ENCODE measurements around the gene GALNT10. TPM values are rescaled to one million over a fixed set of nuclear protein-coding genes. Genes with fewer than 3 reads are reported as not detected.

The GALNT10 gene
- total and polyA plus RNA-seq, 10 of the 15 experiments (the other 5 are each of a cell fraction or from before 2014, with no cell fraction given): 3.9 to 35.4 (median 15.5) TPM

DNA sequence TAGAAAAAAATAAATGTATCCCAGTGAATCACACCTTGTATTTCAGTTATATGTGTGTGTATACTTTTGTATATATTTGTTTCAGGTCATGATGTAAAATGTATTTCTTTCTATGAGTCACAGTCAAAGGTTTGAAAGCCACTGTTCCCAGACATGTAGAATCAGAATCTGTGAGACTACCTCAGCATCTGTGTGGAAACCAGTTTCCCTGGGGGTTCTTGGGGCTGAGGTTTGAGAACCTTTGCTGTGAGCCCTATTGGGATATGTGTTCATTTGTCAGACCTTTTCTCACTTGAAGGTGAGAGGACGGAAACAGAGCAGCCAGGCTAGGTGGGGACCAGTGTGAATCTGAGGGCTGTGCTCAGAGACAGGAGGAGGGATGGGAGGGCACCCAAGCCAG, 176.6 kb downstream of the GALNT10 start (continued):
- no peak for TF ChIP-seq BRCA1 (IDR thresholded peaks at IDR 0.05; ENCODE audit: low read depth, low read length)
- TF ChIP-seq CREM (IDR thresholded peaks at IDR 0.05; ENCODE audit: low read depth): peak; percentile 29; the same call in 1 of the 2 replicates
- TF ChIP-seq, protein P1, sequence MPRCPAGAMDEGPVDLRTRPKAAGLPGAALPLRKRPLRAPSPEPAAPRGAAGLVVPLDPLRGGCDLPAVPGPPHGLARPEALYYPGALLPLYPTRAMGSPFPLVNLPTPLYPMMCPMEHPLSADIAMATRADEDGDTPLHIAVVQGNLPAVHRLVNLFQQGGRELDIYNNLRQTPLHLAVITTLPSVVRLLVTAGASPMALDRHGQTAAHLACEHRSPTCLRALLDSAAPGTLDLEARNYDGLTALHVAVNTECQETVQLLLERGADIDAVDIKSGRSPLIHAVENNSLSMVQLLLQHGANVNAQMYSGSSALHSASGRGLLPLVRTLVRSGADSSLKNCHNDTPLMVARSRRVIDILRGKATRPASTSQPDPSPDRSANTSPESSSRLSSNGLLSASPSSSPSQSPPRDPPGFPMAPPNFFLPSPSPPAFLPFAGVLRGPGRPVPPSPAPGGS (IDR thresholded peaks at IDR 0.05; ENCODE audit: borderline replicate concordance, insufficient read depth, low read depth, low read length, poor library complexity, severe bottlenecking): peak; percentile 96
- TF ChIP-seq ZNF217 (IDR thresholded peaks at IDR 0.05): no peak
- TF ChIP-seq, protein P2, sequence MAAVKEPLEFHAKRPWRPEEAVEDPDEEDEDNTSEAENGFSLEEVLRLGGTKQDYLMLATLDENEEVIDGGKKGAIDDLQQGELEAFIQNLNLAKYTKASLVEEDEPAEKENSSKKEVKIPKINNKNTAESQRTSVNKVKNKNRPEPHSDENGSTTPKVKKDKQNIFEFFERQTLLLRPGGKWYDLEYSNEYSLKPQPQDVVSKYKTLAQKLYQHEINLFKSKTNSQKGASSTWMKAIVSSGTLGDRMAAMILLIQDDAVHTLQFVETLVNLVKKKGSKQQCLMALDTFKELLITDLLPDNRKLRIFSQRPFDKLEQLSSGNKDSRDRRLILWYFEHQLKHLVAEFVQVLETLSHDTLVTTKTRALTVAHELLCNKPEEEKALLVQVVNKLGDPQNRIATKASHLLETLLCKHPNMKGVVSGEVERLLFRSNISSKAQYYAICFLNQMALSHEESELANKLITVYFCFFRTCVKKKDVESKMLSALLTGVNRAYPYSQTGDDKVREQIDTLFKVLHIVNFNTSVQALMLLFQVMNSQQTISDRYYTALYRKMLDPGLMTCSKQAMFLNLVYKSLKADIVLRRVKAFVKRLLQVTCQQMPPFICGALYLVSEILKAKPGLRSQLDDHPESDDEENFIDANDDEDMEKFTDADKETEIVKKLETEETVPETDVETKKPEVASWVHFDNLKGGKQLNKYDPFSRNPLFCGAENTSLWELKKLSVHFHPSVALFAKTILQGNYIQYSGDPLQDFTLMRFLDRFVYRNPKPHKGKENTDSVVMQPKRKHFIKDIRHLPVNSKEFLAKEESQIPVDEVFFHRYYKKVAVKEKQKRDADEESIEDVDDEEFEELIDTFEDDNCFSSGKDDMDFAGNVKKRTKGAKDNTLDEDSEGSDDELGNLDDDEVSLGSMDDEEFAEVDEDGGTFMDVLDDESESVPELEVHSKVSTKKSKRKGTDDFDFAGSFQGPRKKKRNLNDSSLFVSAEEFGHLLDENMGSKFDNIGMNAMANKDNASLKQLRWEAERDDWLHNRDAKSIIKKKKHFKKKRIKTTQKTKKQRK (IDR thresholded peaks at IDR 0.05; ENCODE audit: low read depth, low read length): no peak
- no peak for TF ChIP-seq SUPT20H (IDR thresholded peaks at IDR 0.05; ENCODE audit: borderline replicate concordance, control insufficient read depth, low read depth, low read length)
- no peak for TF ChIP-seq NFYA (IDR thresholded peaks at IDR 0.05; ENCODE audit: borderline replicate concordance, low read depth, low read length)
- peak; percentile 31; the same call in 1 of the 2 replicates for TF ChIP-seq FOXM1 (IDR thresholded peaks at IDR 0.05; ENCODE audit: low read depth, low read length)
- TF ChIP-seq TCF12 (IDR thresholded peaks at IDR 0.05; ENCODE audit: low read depth, low read length): peak; percentile 67; the same call in 1 of the 2 replicates
- peak; percentile 46; the same call in 1 of the 2 replicates for TF ChIP-seq IRF4 (IDR thresholded peaks at IDR 0.05; ENCODE audit: low read depth, low read length)
- 0 out of 2 replicates have a peak, but pooled peaks have one; percentile 27 for TF ChIP-seq CHD2 (IDR thresholded peaks at IDR 0.05; ENCODE audit: borderline replicate concordance, low read depth, low read length)
- no peak for TF ChIP-seq NBN (IDR thresholded peaks at IDR 0.05)
- TF ChIP-seq NFXL1 (IDR thresholded peaks at IDR 0.05; ENCODE audit: borderline replicate concordance): no peak
